AG04450 (cell line): Measurements from ENCODE around the gene CCDC137. TPM values are rescaled to one million over a fixed set of nuclear protein-coding genes. Genes with fewer than 3 reads are reported as not detected.
A peak's percentile ranks its signal among the peaks of the same experiment; 100 is the strongest.

Experiments
- CTCF ChIA-PET: fragments of 300-600, 350-600 bp; formaldehyde crosslinking; extraction: SDS; loops from one replicate; lab custom pipeline; 2022; ENCODE audit warnings: antibody characterized with exemption, inconsistent platforms; lab: Charles Lee
- POLR2A ChIA-PET: fragments of 350-600 bp; formaldehyde crosslinking; extraction: SDS; loops from one replicate; lab custom pipeline; 2021; ENCODE audit warnings: antibody characterized with exemption, inconsistent platforms; lab: Yijun Ruan, JAX
- DNase-seq: peaks from one replicate; pipeline ENCODE4 v3.0.0-alpha.2; 2011; ENCODE audit warnings: low read depth, low spot score
- H3K27ac ChIP-seq: one replicate; pipeline ENCODE4 v1.5.1; 2012; ENCODE audit warnings: low read depth, low read length, control low read depth
- H3K27me3 ChIP-seq: one replicate; pipeline ENCODE4 v1.6.0; 2012; ENCODE audit warnings: low read length; ENCODE audit not compliant: control insufficient read depth, insufficient read depth
- H3K4me3 ChIP-seq: 2 replicates; pipeline ENCODE4 v1.5.1; 2011; ENCODE audit warnings: mild to moderate bottlenecking, low read depth, low read length, control low read depth
- H3K9me3 ChIP-seq: 2 replicates; pipeline ENCODE4 v1.5.1; 2012; ENCODE audit warnings: low read length; ENCODE audit not compliant: control insufficient read depth, insufficient read depth
- CTCF ChIP-seq: IDR thresholded peaks from 2 replicates; pipeline ENCODE4 v1.5.1; 2011; ENCODE audit warnings: low read depth, low read length, control low read depth, inconsistent platforms
- polyA plus RNA-seq: library from polyadenylated mRNA; depleted of rRNA; stranded (reverse); fragments of >200 nt; gene quantifications from 2 replicates; pipeline ENCODE4 v1.2.3, GENCODE V29; 2011

The CCDC137 gene
- polyA plus RNA-seq, 1 experiment, result 10.7 TPM

DNA sequence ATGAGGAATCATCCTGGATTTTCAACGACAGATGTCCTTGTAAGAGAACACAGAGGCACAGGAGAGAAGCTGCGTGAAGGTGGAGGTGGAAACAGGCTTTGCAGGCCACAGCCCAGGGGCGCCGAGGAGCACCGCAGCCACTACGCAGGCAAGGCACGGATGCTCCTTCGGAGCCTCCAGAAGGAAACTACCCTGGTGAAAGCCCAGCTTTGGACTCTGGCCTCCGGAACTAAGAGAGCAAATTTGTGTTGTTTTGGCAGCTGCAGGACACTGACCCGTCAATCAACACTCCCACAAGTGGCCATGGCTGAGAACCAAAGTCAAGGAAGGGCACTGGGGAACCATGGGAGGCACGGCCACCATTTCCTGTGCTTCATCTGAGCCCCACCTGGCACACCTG is 13.6 kb downstream of the CCDC137 start:
- POLR2A ChIA-PET, result interaction anchor here (0.7 kb wide), 1 partner anchor 38 kb away, joined by 5 read pairs; no protein-coding TSS in a partner anchor
- H3K27ac ChIP-seq, result peak overlapping the region; percentile 11
- CTCF ChIA-PET, result no interaction called here
- no peaks in the 10 kb centered on the region for H3K27me3 ChIP-seq
- DNase-seq, result no peak
- H3K9me3 ChIP-seq, result no peaks in the 10 kb centered on the region; the same call in 1 of the 2 replicates
- no peak overlapping the region for H3K4me3 ChIP-seq
- TF ChIP-seq CTCF, result no peak

DNA sequence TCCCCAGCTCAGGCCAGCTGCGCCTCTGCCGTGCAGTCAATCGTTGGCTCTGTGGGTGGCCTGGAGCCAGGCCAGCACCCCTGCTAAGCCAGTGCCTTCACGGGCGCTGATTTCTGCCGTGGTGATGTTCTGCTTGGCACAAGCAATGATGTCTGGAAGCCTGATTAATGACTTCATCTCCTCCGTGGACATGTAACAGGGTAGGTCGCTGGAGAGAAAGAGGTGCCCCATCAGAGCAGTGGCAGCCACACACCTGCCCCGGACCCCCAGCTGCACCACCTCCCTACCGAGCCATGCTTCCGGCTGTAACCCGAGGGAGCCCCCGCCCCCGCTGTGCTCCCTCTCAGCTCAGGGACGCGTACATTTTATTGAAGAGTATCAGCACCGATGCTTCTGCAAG is 15.1 kb downstream of the CCDC137 start:
- CTCF ChIA-PET, result no interaction called here
- Histone ChIP-seq H3K27me3 (no peaks in the 10 kb centered on the region), H3K9me3 (no peaks in the 10 kb centered on the region; the same call in 1 of the 2 replicates), H3K4me3 (no peak overlapping the region), H3K27ac (no peak overlapping the region)
- POLR2A ChIA-PET, result no interaction called here
- no peak for DNase-seq
- no peak for TF ChIP-seq CTCF

DNA sequence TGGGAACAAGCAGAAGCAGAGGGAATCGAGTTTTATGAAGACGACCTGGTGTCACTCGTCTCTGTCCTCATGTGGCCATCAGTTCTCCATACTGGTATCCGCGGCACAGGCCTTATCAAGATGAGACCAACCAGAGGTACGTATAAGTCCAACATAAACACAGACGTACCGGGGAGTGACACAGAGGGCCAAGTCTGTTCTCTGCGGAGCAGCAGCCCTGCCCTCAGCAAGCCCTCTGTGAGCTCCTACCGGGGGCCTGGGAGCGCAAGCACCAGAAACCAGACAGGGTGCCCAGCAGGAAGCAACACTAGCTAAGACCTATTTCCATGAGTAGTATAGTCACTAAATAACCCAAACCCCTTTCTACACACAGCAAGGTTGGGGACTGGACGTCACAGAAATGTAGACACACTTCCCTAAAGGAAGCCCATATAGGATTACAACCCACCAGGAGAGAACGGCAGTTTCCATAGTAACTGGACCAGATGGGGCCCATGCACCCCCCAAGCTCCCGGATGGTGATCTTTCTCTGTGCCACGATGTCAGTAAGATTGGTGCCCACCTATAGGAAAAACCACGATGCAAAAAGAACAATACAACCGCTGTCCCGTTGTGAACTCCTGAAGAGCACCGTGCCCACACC is 16.1 kb downstream of the CCDC137 start:
- Histone ChIP-seq H3K27ac (peak overlapping the region; percentile 65), H3K4me3 (peak overlapping the region; percentile 92), H3K9me3 (no peaks in the 10 kb centered on the region; the same call in 1 of the 2 replicates), H3K27me3 (no peaks in the 10 kb centered on the region)
- no peak for TF ChIP-seq CTCF
- ChIA-PET CTCF (interaction anchor here (1.2 kb wide), 1 partner anchor 82 kb away, joined by 3 read pairs; no protein-coding TSS in a partner anchor), POLR2A (interaction anchor here (0.6 to 3.4 kb wide), 5 partner anchors 17 to 678 kb away, joined by 3 to 35 read pairs (median 7); partner anchors contain the start of genes CCDC137, MRPL12, NPLOC4 and OXLD1)
- no peak for DNase-seq

DNA sequence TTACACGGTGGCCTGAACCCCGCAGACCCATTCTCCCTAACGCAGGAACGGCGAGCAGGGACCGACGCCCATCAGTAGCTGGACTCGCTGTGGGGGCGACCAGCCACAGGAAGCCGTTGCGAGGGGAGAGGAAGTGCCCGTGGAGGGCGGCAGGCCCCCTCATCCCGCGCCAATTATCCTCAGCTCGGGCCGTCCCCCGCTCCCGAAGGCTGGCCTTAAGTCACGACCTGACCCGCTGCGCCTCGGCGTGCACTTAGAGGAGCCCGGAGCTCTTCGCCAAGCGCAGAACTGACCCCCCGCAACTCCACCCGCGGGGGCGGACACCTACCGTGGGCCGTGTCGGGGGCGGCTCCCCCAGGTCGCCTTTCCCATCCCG is 16.7 kb downstream of the CCDC137 start:
- DNase-seq, result no peak
- H3K27ac ChIP-seq, result peak overlapping the region; percentile 65
- no peak for TF ChIP-seq CTCF
- ChIA-PET CTCF (interaction anchor here (1.2 kb wide), 1 partner anchor 82 kb away, joined by 3 read pairs; no protein-coding TSS in a partner anchor), POLR2A (interaction anchor here (0.6 to 3.4 kb wide), 12 partner anchors 9 to 678 kb away, joined by 3 to 35 read pairs (median 3); partner anchors contain the start of genes CCDC137, MRPL12, NPLOC4 and OXLD1)
- peak overlapping the region; percentile 92 for H3K4me3 ChIP-seq
- H3K27me3 ChIP-seq, result no peaks in the 10 kb centered on the region
- H3K9me3 ChIP-seq, result no peaks in the 10 kb centered on the region; the same call in 1 of the 2 replicates
